Fibroblast of mammary gland (primary cell): ENCODE results near the gene PCP4.

Experiments
- DNase-seq: peaks from one replicate; pipeline ENCODE4 v3.0.0-alpha.2; 2010; ENCODE audit warnings: low read depth
- H3K4me3 ChIP-seq: 2 replicates; pipeline ENCODE4 v1.5.1; 2011; ENCODE audit warnings: low read depth, mild to moderate bottlenecking, low read length, moderate library complexity; ENCODE audit not compliant: control insufficient read depth
- TF ChIP-seq, protein P1 (sequence below): conservative IDR thresholded peaks from 2 replicates; pipeline ENCODE4 v1.5.1; 2011; ENCODE audit warnings: low read depth, low read length, inconsistent platforms; ENCODE audit not compliant: control insufficient read depth, insufficient read depth

Gene PCP4

DNA sequence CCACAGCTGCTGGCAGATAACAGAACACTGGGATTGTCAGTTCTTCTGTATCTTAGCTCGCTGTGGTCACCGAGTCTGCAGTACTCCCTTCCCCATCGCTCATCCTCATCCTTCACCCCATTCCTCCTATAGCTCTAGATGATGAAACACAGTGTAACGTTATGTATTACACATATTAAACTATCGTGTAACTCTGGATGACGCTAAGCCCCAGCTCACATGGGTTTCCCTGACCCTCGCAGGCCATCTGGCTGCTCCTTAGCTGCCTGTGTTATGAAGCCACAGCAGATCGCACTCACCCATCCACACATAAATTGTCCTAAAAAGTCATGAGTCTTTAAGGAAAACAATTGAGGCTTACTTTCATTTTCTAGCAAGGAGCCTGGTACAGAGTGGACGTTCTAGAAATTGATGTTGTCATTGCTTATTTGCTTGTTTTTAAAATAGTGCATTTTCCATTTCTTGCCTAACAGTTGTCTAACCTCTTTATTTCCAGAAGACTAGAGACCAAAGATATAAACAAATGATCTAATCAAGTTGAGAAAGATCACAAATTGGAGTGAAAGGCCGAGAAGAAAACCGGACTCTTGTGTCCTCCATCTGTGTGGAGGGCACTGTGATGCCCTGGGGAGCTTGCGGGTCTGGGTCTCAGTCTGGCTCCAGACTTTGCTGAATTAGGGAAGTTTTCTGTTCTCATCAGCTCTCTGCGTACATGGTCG is 24.3 kb upstream of the PCP4 start:
- DNase-seq = no peak
- H3K4me3 ChIP-seq = no peak overlapping the region

DNA sequence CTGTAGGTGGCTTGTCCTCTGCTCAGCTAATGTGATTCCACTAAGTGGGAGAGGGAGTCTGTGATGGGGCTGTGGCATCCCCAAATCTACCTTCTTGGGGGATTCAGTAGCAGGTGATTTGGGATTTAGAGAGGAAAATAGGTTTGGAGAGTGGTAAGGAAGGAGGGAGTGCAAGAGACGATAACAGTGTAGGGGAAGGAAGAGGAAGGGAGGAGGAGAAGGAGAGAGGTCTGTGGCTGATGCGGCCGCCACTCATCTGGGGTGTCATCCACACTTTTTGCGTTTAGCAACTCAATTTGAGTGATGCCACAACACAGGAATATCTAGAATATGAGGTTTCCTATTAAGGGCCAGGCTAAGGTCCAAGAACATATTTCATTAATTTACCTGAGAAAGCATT is 23.8 kb upstream of the PCP4 start:
- no peak for DNase-seq
- TF ChIP-seq, protein P1, sequence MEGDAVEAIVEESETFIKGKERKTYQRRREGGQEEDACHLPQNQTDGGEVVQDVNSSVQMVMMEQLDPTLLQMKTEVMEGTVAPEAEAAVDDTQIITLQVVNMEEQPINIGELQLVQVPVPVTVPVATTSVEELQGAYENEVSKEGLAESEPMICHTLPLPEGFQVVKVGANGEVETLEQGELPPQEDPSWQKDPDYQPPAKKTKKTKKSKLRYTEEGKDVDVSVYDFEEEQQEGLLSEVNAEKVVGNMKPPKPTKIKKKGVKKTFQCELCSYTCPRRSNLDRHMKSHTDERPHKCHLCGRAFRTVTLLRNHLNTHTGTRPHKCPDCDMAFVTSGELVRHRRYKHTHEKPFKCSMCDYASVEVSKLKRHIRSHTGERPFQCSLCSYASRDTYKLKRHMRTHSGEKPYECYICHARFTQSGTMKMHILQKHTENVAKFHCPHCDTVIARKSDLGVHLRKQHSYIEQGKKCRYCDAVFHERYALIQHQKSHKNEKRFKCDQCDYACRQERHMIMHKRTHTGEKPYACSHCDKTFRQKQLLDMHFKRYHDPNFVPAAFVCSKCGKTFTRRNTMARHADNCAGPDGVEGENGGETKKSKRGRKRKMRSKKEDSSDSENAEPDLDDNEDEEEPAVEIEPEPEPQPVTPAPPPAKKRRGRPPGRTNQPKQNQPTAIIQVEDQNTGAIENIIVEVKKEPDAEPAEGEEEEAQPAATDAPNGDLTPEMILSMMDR = no peak
- H3K4me3 ChIP-seq = no peak overlapping the region

More for the DNA sequence above, 24.3 kb upstream of the PCP4 start:
- TF ChIP-seq, protein P1 = no peak

DNA sequence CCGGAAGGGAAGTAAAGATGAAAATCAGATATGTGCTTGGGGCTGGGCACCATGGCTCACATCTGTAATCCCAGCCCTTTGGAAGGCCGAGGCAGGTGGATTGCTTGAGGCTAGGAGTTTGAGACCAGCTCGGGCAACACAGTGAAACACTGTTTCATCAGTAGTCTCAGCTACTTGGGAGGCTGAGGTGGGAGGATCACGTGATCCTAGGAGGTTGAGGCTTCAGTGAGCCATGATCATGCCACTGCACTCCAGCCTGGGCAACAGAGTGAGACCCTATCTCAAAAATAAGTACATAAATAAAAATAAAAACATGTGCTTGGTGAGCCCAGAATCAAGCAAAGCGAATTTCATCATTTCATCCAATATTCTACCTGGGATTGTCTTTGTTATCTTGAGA is 23.3 kb upstream of the PCP4 start:
- no peak for DNase-seq
- no peak overlapping the region for H3K4me3 ChIP-seq
- TF ChIP-seq, protein P1 = no peak

DNA sequence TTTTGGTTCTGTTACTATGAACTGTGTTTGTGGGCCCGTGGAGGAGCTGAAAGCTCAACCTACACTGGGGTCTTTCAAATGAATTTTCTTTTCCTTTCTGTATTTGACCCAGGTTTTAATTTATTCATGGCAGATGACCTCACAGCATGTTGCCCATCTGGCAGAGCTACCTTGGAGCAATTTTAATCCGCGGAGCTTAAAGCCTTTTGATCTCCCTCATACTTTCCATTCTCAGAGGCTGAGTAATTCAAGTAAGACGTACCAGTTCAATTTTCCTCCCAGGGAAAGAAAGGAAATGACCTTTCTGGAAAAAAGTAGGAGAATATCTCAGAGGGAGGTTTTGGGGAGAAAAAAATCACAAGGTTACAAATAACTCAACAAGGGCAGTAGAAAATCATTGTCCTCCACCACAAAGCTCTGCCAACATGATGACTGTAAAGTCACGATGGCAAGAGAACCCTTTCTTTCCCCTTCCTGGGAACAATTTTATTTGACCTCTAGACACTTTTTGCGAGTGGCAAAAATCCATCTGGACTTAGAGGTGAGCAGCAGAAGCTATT is 21.6 kb upstream of the PCP4 start:
- TF ChIP-seq, protein P1 = no peak
- no peak overlapping the region for H3K4me3 ChIP-seq
- DNase-seq = no peak

DNA sequence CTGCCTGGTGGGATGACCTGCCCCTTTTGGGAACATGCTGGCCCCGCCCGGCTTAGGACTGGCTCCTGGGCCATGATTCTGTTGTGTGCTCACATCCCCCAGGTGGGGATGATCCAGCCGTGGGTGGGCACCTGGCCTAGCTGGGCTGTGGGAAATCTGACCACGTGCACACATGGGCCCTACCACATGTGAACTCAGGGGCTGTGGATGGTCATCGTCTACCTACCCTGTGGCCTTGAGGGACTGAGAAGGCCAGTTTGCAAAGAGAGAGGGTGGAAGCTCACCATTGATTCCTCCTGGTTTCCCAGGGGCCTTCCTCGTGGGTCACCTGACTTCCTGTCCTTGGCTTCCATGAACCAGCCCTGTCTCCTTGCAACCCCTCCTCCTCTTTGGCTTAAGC is 19.4 kb upstream of the PCP4 start:
- DNase-seq = no peak
- TF ChIP-seq, protein P1 = no peak
- no peak overlapping the region for H3K4me3 ChIP-seq

DNA sequence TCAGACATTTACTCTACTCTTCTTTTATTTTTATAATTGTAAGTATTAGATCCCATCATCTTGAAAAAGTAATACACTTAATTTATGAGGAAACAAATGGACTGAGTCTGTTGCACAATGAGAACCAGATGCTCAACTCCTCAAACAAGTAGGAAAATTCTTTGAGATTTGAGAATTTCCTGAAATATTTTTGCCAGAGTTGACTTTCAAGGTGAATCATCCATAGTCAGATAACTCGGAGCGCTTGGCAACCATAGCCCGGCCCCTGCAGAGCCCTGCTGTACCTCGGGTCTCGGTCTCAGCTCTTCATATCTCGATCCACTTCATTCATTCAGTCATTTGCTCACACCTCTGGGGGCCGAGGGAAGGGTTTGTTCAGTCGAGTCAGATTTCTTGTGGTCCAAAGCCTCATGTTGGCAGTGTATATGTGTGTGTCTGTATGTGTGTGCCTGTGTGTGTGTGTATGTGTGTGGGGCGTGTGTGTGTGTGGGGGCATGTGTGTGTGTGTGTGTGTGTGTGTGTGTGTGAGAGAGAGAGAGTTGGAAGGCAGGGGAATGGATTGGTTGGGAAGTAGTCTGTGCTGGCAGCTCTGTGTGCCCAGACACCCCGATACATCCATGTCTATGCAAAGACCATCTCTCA is 18.1 kb upstream of the PCP4 start:
- no peak overlapping the region for H3K4me3 ChIP-seq
- no peak for DNase-seq
- TF ChIP-seq, protein P1 = no peak
